Ammon's horn (tissue), 1 donor: ENCODE results near the gene GALNT10.

ENCODE experiments used
- DNase-seq: peaks from one replicate; pipeline ENCODE4 v3.0.0-alpha.2; 2016; ENCODE audit warnings: low spot score

The GALNT10 gene

GRCh38 chr5:154178661-154179060 is 11.9 kb upstream of the GALNT10 start:
- DNase-seq: no peak

GRCh38 chr5:154179846-154180710 is 10.5 kb upstream of the GALNT10 start:
- peak; percentile 76 for DNase-seq

DNA sequence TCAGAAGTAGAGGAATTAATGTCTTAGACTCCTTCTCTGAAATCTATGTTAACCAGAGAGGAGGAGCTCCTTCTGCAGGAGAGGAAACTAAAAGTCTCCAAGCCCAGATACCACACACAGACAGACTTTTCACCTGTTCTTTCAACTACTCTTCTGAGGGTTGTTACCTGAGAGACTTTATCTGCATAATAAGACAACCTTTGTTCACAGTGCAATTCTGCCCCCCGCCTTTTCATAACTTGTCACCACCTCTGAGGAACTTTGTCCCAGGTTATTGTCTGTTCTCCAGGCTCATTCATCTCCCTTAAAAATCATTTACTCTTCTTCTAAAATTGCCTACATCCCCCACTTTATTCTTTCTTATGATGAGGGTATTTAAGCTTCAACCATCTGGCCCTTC is 9.4 kb upstream of the GALNT10 start:
- DNase-seq: no peak

- DNase-seq: peak; percentile 15
Measured at GRCh38 chr5:154189256-154189818, 1.2 kb upstream of the GALNT10 start.

DNA sequence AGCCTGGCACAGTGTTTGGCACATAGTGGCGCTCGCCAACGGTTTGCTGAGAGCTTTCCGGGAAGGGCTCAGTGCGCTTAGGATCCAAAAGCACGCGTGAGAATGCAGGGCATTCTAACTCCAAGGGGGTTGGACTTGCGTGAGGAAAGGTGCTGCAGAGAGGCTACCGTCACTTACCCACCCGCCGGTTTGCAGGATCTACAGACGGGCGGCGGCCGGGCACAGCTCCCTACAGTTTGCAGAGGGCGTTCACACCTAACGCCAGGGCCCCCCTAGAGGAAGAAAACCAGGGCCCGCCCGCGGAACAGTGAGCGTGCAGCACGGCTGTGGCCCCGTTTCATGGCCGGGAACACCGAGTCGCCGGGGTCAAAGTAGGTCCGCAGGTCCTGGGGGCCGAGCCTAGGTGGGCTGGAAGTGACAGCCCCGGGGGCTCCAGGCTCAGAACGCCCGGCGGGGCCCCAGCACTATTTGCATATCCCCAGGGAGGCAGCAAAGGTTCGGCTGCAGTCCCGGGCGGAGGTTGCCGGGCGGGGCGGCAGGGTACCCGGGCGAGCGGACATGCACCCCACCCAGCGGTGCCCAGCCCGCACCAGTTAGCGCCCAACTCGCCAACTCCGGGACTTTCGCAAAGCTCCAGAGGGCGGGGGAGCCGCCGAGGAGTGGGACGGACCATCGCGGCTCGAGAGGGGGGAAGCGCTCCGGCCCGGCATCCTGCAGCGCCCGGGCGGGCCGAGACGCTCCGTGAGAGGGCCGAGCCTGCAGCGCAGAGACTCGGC is 526 bp upstream of the GALNT10 start:
- DNase-seq: peak; percentile 86

DNA sequence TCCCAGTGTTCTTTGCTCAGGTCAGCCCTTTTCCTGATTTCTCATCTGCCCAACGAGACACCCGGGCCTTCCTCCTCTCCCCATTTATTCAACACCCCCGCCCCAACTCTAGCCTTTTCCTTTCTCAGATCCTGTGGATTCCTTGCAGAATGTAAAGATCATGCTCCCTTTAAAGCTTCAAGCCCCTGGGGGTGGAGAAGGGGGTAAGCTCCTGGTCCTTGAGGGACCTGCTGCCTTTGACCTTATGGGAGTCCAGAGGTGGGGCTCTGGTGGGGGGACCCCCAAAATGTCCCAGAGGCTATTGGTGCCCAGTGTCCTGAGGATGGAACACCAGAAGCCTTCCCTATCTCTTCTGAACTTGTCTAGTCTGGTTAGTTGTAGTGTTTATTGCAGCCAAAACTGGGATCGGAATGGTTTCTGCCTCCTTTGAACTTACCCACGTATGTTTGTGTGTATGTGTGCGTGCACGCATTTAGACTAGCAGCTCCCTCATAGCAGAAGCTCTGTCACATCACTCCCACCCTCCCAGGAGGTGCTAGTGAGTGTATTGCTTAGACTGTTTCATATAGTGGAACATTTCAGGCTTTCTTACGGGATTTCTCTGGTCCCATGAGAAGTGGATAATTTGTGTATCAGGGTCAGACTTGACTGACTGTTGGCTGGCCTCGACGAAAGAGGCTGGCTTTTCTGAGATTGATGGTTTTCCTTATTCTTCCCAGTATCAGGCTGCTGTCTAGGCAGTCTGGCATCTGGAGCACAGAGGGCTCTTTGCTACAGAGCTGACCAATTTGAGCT is 1.1 kb downstream of the GALNT10 start:
- DNase-seq: peak; percentile 40

DNA sequence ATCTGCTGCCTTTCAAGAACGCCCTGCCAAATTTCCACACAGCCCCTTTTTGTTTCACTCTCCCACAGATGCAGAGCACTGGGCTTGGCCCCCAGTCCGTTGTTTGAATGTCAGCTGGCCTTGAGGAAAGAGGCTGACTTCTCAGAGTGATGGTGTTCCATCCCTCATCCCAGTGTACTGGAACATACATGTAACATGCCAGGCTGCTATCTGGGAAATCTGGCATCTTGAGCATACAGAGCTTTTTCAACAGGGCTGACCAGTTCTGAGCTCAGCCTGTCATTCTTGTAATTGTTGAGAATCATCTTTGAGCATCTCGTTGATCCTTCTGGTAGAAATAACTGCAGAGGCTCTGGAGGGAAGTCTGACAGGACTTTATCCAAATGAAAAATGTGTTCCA is 2.8 kb downstream of the GALNT10 start:
- DNase-seq: peak; percentile 90

GRCh38 chr5:154193701-154194121 is 3.2 kb downstream of the GALNT10 start:
- no peak for DNase-seq

GRCh38 chr5:154194345-154195329 is 4.1 kb downstream of the GALNT10 start:
- no peak for DNase-seq

GRCh38 chr5:154196281-154196680 is 5.7 kb downstream of the GALNT10 start:
- DNase-seq: no peak

- DNase-seq: peak; percentile 74
Measured at GRCh38 chr5:154196955-154197652, 6.6 kb downstream of the GALNT10 start.

DNA sequence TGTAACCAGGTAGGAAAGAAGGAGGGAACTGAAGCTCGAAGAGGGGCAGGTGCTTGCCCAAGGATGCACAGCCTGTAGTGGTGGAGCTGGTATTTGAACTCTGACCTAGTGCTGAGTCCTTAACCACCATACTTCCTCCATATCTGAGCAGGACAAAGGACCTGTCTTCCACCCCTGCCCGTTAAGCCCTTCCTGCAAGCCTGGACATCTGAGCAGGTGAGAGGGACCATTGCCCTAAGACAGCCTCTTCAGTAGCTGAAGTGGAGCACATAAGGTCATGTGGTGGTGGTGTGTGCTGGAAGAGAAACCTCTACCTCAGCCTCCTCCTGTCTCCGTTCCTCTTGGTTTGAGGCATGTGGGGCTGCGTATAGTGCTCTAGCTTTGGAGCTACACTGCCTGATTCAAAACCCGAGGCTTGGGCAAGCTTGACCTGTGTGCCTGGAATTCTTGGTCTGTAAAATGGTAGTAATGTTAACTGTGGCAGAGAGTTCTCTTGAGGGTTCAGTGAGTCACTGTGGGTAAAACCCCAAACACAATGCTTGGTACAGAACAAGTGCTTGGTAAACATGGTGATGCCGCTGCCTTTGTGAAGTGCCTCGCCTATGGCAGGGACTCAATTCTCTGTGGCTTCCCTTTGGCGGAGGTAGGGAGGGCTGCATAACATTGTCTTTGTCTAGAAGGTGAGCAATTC is 7.4 kb downstream of the GALNT10 start:
- DNase-seq: no peak

- no peak for DNase-seq
Measured at GRCh38 chr5:154198611-154199230, 8.2 kb downstream of the GALNT10 start.

DNA sequence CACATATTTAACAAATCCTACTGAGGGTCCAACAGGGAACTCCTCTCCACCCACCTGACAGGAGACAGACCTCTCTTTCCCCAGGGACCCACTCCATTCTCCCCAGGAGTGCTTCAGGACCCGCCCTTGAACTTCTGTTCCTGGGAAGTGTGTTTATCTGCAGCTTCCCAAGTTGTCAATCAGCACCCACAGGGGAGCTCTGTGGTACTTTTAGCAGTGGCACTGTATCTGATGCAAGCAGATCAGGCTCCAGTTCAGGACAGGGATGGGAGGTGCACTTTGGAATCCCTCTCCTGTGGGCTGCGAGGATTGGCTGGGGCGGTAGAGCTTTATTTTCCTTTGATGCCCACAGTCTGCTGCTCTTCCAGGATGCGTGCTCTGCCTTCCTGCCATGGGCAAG is 8.7 kb downstream of the GALNT10 start:
- DNase-seq: no peak

- DNase-seq: no peak
Measured at GRCh38 chr5:154199671-154200220, 9.2 kb downstream of the GALNT10 start.

DNA sequence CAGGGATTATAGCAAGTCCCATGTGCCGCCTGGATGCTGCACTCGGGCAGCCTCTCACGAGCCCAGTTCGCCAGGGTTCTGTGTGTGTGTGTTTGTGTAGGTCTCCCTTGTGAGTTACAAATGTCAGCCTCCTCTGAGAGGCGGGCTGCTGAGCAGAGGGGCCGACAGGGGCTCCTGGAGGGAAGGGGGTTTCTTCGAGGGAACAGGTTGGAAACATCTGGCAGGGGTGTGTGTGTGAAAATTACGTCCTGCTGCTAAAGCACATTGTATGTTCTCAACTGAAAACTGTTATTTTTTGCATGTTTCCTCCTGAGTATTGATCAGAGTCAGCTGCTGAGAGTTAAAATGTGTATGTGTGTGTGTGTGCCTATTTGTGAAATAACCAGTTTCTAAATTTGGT is 9.7 kb downstream of the GALNT10 start:
- no peak for DNase-seq

DNA sequence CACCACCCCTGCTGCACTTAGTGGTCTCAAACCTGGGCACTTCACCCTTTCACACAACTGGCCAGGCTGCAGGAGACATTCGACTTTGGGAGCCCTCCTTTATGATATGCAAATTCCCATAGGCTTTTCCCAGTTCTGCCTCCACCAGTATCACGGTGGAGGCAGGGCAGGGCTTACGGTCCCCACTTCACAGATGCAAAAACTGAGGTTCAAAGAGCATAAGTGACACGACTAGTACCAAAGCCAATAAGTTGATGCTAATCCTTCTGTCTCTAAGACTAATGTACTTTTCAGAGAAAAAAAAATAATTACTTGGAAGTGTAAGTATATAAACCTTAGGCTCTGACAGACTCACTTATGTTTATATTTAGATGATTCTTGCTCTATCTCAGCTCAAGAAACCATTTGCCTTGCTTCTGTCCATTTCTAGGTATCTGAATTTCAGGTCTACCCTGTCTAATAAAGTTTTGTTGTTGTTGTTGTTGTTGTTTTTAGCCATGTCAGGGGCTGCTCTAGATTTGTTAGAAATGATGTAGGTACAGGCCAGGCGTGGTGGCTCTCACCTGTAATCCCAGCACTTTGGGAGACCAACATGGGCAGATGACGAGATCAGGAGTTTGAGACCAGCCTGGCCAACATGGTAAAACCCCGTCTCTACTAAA is 10.7 kb downstream of the GALNT10 start:
- no peak for DNase-seq
